ENCODE results near the gene NAV1.

GRCh38 chr1:201563406-201563780 is 24.5 kb downstream of the NAV1 start:
- TF ChIP-seq CTCF (IDR thresholded peaks at IDR 0.05) (no peak), POLR2A (IDR thresholded peaks at IDR 0.05) (no peak)
